C4-2B (cell line): ENCODE results near the gene PXDC1.

ENCODE experiments used
- CTCF ChIP-seq: fragments of 450-650 bp; conservative IDR thresholded peaks from 2 replicates; pipeline ENCODE4 v1.5.1; 2017; ENCODE audit warnings: mild to moderate bottlenecking
- ZFX ChIP-seq: fragments of 450-650 bp; IDR thresholded peaks from 2 replicates; pipeline ENCODE4 v1.6.1; 2017

GRCh38 chr6:3781504-3781903 lies 30.0 kb upstream of the PXDC1 start:
- no peak for TF ChIP-seq CTCF
- TF ChIP-seq ZFX, result no peak
